GM18526 (cell line): Measurements from ENCODE around the gene PTGS2.

Source experiments
- POLR2A ChIP-seq: IDR thresholded peaks from 3 replicates; pipeline ENCODE4 v1.6.1; 2011; ENCODE audit not compliant: insufficient read length; ENCODE audit errors: extremely low read depth

Gene PTGS2

DNA sequence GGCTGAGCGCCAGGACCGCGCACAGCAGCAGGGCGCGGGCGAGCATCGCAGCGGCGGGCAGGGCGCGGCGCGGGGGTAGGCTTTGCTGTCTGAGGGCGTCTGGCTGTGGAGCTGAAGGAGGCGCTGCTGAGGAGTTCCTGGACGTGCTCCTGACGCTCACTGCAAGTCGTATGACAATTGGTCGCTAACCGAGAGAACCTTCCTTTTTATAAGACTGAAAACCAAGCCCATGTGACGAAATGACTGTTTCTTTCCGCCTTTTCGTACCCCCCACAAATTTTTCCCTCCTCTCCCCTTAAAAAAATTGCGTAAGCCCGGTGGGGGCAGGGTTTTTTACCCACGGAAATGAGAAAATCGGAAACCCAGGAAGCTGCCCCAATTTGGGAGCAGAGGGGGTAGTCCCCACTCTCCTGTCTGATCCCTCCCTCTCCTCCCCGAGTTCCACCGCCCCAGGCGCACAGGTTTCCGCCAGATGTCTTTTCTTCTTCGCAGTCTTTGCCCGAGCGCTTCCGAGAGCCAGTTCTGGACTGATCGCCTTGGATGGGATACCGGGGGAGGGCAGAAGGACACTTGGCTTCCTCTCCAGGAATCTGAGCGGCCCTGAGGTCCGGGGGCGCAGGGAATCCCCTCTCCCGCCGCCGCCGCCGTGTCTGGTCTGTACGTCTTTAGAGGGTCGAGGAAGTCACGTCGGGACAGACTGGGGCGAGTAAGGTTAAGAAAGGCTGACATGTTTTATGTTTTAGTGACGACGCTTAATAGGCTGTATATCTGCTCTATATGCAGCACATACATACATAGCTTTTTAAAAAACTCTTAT, at the start of gene PTGS2:
Gene PTGS2 (minus strand): TSS at position 179 of the 817 bp plus-strand sequence. CDS start 133 bp downstream, at position 46.
- no peak for TF ChIP-seq POLR2A

GRCh38 chr1:186722711-186723309, 42.6 kb upstream of the PTGS2 start:
- TF ChIP-seq POLR2A, result no peak

GRCh38 chr1:186717286-186717685, 37.1 kb upstream of the PTGS2 start:
- no peak for TF ChIP-seq POLR2A

DNA sequence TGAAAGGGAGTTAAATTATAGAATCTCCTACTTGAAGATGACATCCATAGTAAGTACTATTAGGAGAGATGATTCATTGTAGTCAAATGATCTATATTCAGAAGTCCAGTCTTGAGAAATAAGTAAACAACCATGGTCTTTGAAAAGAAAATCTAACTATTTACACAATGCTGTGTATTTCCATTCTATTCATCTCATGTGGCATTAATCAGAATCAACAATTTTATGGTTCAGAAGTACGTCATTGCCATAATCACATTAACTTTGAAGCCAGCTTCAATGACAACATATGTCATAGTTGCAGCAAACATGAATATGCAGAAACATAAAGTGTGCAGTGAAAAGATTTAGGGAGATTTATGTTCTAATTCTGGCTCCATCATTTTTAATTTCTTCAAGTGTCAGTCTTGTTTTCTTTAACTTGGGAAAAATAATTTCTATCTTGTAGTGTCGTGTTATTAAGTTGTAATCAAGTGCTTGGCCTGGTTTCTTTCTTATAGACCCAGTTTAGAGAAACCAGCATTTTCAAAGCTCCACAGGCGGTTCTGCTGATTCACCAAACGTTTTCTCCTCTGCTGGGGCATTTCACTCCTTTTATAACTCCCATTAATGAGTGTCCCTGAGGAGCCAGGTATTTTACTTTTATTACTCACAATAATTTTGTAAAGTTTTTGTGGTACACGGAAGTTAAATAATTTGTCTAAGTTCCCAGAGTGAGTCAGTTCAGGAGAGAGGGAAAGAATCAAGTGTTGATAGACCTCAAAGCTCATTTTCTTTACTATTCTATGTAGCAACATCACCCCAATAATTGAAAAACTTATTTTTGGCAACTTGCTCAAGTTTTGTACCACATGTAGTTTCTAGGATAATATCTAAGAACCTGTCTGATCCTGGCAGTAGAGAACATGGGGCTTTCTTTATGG, 35.9 kb upstream of the PTGS2 start:
- no peak for TF ChIP-seq POLR2A

DNA sequence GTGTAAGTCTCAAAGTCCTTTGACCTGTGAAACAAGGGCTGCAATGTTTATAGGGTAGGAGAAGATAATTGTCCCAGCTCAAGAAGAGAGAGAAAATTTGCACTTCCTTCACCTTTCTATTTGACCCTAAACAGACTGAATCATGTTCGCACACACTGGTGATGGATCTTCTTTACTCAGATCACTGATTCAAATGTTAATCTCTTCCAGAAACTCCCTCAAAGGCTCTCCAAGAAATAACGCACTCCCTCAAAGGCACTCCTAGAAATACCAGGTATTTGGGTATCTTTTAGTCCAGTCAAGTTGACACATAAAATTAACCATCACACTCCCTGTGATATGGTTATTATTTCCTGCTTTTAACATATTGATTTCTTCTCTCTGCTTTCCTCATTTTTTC, 30.5 kb upstream of the PTGS2 start:
- TF ChIP-seq POLR2A, result no peak

GRCh38 chr1:186708694-186709097, 28.5 kb upstream of the PTGS2 start:
- no peak for TF ChIP-seq POLR2A

DNA sequence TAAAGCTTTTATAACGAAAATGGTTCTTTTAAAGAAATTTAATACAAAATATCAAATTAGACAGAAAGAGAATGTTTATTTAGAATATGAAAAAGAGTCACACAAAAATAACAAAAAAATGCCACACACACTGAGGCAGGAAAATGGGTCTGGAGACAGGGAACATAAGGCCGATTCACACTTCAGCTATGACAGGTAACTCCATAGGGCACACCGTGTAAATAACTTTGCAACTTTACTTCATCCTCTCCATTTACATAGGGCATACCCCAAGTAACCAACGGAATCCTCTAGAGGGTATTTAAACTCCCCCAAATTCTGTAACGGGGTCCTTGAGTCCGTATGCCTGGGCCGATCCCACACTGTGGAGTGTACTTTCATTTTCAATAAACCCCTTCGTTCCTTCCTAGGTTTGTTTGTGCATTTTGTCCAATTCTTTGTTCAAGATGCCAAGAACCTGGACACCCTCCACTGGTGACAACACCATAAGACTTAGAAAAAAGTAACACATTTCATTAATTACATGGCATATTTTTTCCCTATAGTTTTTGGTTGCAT, 23.1 kb upstream of the PTGS2 start:
- TF ChIP-seq POLR2A, result no peak

DNA sequence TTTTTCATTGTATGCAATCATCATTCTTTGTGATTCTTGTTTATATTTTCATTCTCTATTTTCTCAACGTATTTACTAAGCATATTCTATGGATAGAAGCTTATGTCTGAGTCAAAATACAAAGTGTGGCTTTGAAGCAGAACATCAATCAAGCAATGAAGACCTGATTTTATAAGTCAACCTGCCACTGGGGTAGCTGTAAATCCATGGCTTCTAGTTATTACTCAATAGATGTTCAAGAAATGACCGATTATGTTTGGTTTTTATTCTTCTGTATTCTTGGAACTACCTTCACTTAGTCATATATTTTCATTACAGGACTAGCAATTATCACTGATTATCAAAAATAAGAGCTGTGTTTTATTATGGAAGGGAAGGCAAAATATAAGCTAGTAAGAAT, 20.5 kb upstream of the PTGS2 start:
- no peak for TF ChIP-seq POLR2A

- TF ChIP-seq POLR2A, result no peak
These were observed 19.3 kb upstream of the PTGS2 start for GRCh38 chr1:186699519-186699918.

DNA sequence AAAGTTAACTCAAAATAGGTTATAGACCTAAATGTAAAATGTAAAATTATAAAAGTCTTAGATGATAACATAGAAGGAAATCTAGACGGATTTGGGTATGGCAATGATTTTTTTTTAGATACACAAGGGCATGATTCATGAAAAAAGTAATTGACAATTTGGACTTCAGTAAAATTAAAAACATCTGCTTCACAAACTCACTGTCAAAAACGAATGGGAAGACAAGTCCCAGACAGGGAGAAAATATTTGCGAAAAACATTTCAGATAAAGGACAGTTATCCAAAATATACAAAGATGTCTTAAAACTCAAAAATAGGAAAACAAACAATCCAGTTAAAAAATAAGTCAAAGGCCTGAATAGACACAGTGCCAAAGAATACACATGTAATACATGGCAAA, 9.7 kb upstream of the PTGS2 start:
- no peak for TF ChIP-seq POLR2A

DNA sequence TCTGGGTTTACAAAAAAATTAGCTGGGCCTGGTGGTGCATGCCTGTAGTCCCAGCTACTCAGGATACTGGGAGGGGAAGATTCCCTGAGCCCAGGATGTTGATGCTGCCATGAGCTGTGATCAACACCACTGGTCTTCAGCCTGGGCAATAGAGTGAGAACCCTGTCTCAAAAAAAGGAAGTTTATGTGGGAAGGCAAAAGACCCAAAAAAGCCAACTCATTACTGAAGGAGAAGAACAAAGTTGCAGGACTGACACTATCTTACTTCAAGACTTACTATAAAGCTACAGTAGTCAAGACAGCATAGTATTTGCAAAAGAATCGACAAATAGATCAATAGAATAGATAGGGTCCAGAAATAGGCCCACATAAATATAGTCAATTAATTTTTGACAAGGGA, 9.2 kb upstream of the PTGS2 start:
- no peak for TF ChIP-seq POLR2A

GRCh38 chr1:186683652-186684410, 3.6 kb upstream of the PTGS2 start:
- no peak for TF ChIP-seq POLR2A

GRCh38 chr1:186682736-186683135, 2.5 kb upstream of the PTGS2 start:
- TF ChIP-seq POLR2A, result no peak

GRCh38 chr1:186681801-186682200, 1.6 kb upstream of the PTGS2 start:
- TF ChIP-seq POLR2A, result no peak

GRCh38 chr1:186681121-186681520, 898 bp upstream of the PTGS2 start:
- TF ChIP-seq POLR2A, result no peak
